ENCODE measurements around the gene SFSWAP. TPM values are rescaled to one million over a fixed set of nuclear protein-coding genes. Genes with fewer than 3 reads are reported as not detected.
"Not testable (repeated sequence)": the region's sequence is repeated elsewhere in the genome, so short reads cannot be mapped to it uniquely, and the experiment has no call there.

The SFSWAP gene
- total RNA-seq, 1 experiment from 2014 or later = 19.6 TPM

DNA sequence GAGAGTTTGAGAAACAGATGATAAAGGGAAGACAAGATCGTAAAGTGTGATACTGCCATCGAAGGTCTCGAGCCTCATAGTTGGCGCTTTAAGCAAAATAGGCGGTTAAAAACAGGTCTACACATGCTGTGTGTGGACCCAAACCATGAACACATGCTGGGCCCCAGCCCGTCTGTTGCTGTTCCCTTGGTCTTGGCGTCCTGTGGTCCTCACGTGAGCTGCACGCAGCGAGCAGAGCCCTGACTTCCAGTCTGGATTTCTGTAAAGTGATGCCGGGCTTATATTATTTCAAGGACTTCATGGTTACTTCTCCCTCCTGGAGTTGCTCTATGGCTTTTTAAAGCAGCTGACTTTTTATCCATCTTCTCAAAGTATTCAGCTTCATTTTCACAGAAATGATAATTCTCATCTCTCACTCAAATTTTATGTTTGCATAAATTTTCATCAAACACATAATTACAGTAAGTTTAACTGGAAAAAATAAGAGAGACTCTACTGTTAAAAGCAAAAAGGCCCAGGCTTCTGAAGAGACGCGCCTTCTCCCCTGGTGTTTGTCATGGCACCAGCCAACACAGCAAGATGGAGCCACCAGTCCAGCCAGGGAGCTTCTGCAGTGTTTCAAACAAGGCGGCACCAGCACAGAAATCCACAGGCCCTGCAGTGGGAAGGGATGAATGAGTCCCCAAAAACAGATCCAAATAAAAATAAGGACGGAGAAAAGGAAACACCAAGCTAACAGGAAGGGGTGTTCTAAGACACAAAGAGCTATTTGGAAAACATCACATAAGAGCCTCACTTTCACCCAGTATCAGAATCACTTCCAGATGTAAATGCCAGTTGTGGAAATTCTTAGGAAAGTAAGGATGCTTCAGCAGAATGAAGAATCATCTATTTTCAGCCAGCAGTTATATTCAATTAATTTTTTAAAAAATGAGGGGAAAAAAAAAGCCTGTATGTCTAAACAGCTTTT is 24.9 kb downstream of the SFSWAP start:
- DNase-seq (ENCODE audit: low read depth) = peak; percentile 17

DNA sequence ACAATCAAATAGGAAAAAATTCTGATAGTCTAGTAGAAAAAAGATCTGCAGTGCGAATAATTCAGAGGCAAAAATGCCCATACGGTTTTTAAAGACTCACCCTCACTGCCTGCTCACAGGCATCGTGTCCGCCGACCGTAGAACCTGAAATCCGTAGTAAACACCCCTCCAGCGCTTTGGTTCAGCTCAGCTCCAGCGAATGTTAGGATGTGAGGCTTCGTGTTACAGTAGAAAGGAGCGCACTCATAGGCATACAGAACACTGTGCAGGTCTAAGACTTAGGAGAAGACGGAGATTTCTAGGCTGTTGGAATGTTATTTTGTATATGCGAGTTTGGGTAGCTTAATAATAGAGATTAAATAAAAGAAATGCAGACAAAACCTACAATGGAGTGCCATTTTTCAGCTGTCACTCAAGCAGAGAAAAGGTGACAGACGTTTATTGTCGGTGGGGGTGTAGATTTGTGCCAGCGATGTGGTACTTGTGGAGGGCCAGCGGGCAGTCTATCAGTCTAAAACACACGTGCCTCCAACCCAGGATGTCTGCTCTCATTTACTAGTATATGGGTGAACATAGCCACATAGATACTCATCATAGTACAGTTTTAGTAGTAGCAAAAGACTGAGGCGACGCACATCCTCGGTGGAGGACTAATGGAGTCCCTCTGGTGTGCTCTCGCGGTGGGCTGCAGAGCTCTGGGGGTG is 25.7 kb downstream of the SFSWAP start:
- DNase-seq (ENCODE audit: low read depth) = peak; percentile 3

DNA sequence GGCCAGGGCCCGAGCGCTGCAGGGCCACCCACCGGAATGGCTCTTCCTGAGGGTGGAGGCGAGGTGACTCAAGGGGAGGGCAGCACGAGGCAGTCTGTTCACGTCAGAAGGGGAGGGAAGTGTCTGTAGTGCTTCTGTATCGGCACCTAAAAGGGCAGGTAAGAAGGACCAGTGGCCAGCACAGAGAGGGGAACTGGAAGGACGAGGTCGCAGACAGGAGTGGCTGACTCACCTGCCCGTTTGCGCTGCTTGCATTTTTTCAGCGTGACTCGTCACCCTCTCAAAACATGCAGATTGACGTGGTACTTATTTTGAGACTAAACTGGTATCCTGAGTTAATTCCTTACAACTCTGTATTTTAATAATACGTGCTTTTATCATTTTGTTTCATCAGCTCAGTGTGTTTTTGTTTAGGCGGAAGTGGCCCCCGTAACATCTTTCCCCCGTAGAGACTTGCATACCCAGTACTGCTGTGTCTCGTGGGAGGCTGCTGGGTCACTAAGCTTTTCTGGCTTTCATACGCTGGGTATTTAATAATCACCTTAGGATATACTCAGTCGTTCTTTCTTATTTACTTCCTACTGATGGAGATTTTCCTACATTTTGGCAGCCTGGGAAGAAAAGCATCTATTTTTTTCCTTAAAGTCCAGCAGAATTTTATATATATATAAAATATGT is 26.4 kb downstream of the SFSWAP start:
- peak; percentile 53 for DNase-seq (ENCODE audit: low read depth)

DNA sequence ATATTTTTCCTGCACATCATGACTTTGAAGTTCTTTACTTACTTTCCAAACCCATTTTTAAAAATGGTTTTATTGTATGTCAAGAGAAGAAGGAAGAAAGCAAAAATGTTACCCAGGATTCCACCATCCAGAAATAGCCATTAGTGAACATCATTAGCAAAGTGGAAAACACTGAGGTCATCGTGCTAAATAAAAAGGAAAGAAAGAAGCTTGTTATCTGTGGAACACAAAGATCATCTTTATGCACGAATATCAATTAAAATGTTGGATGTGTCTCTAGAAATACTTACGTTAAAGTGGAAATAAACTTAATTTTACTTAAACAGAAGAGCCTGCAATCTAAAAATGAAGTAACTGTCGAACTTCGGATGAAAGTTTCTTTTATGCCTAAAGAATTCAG is 27.3 kb downstream of the SFSWAP start:
- DNase-seq (ENCODE audit: low read depth) = peak; percentile 22

DNA sequence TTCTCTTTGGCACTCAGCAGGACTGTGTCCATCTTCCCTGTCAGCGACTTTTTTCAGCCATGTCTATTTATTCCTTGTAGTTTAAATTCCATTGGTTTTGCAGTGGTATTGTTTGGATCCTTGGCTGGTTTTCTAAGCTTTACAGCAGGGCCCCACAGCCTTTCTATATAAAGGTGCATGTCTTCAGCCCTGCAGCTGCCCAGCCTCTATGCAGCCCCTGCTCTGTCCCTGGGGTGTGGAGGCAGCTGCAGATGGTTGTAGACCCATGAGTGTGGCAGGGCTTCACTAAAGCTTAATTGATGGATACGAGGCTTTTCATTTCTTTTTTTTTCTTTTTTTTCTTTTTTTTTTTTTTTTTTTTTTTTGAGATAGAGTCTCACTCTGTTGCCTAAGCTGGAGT is 29.7 kb downstream of the SFSWAP start:
- no peak for DNase-seq (ENCODE audit: low read depth)

DNA sequence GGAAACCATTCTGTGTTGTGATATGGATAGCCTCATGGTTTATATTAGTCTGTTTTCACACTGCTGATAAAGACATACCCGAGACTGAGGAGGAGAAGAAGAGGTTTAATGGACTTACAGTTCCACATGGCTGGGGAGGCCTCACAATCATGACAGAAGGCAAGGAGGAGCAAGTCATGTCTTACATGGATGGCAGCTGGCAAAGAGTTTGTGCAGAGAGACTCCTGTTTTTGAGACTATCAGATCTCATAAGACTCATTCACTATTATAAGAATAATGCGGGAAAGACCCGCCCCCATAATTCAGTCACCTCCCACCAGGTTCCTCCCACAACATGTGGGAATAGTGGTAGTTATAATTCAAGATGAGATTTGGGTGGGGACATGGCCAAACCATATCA is 31.9 kb downstream of the SFSWAP start:
- not testable (repeated sequence) for DNase-seq (ENCODE audit: low read depth)

DNA sequence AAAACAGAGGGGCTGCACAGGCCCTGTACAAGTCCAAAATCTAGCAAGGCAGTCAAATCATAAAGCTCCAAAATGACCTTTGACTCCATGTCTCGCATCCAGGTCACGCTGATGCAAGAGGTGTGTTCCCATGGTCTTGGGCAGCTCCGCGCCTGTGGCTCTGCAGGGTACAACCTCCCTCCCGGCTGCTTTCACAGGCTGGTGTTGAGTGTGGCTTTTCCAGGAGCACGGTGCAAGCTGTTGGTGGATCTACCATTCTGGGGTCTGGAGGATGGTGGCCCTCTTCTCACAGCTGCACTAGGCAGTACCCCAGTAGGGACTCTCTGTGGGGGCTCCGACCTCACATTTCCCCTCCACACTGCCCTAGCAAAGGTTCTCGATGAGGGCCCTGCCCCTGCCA is 32.5 kb downstream of the SFSWAP start:
- not testable (repeated sequence) for DNase-seq (ENCODE audit: low read depth)

DNA sequence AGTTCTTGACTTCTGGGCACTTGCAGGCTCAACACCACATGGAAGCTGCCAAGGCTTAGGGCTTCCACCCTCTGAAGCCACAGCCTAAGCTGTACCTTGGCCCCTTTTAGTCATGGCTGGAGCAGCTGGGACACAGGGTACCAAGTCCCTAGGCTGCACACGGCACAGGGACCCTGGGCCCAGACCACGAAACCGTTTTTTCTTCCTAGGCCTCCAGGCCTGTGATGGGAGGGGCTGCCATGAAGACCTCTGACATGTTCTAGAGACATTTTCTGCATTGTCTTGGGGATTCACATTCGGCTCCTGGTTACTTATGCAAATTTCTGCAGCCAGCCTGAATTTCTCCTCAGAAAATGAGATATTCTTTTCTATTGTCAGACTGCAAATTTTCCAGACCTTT is 33.0 kb downstream of the SFSWAP start:
- DNase-seq (ENCODE audit: low read depth) = not testable (repeated sequence)

DNA sequence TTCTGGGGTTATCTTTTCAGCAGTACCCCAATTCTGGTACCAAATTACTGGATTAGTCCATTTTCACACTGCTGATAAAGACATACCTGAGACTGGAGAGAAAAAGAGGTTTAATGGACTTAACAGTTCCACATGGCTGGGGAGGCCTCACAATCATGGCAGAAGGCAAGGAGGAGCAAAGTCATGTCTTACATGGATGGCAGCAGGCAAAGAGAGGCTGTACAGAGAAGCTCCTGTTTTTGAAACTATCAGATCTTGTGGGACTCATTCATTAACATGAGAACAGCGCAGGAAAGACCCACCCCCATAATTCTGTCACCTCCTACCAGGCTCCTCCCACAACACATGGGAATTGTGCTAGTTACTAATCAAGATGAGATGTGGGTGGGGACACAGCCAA is 33.8 kb downstream of the SFSWAP start:
- DNase-seq (ENCODE audit: low read depth) = not testable (repeated sequence)

DNA sequence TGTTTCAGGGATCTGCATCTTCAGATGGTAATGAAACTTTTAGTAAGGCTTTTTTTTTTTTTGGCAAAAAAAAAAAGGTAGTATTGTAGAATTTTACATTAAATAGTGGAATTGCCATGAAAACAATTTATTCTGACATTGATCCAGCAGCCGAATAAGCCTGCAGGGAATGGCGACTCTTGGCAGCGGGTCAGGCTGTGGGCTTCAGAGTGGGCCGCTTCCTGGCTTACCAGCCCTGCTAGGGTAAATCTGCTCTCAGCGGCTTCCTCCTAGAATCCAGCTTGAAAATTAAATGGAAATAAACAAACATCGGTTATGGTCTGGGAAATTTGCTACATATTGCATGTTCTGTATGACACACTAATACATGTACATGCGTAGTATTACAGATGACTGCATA is 34.8 kb downstream of the SFSWAP start:
- no peak for DNase-seq (ENCODE audit: low read depth)

DNA sequence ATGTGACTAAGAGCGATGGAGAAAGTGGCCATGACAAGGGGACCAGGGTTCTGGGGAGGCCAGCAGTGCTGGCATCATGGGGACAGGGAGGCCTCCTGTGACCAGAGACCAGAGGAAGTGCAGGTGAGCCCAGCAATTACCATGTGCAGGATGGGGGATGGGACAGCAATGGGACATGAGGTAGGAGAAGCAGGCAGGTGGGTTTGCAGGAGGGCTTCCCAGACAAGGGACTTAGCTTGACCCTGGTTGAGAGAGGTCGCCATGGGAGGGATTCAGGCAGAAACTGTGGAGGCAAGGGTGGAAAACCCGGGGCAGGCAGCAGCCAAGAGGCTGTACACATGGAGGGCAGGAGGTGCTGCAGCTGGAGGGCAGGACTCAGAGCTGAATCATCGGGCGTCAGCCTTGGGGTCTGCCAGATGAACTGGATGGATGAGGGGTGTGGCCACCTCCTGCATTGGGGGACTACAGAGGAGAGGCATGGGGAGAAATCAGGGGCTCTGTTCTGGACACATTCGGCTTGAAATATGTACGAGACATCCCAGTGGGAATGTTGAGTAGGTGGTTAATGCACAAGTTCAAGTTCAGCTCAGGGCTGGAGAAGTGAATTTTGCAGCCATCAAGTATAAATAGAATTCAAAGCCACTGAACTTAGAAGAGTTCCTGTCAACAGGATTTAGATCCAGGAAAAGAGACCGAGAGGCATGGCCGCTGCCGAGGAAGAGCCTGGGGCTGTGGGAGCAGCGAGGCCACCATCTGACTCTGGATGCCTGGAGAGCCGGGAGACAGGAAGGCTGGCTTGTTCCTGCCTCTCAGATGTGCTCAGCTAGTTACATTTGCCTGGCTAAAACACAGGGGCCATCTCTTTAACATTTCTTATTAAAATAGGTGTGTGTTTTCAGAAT is 36.6 kb downstream of the SFSWAP start:
- DNase-seq (ENCODE audit: low read depth) = peak; percentile 46

DNA sequence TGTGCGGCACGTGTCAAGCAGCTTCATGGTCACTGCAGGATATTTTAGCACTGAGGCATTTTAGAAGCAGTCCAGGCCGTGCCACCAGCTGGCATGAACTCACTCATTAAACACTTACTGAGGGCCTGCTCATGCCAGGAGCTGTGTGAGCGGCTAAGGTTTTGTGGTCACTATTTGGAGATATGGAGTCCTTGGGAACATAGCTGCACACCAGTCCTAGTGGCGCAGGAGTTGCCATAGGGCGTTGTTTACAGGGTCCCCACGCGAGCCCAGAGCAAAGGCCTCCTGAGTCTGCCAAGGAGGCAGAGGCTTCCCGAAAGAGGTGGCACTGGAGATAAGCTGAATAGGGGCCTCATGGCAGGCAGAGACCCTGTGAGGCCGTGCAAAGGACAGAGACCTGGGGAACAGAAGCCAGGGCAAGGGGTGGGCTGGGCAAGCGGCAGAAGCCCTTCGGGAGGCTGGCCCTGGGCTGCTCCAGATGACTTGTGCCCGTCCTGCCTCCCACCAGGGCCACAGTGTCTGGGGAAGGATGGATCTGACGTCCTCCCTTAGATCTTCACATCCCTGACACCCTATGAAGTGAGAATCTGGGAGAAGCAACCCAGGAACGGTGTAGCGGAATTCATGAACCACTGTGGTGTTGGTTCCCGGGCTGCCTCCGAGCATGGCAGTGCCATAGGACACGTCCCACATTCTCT is 38.9 kb downstream of the SFSWAP start:
- DNase-seq (ENCODE audit: low read depth) = no peak

DNA sequence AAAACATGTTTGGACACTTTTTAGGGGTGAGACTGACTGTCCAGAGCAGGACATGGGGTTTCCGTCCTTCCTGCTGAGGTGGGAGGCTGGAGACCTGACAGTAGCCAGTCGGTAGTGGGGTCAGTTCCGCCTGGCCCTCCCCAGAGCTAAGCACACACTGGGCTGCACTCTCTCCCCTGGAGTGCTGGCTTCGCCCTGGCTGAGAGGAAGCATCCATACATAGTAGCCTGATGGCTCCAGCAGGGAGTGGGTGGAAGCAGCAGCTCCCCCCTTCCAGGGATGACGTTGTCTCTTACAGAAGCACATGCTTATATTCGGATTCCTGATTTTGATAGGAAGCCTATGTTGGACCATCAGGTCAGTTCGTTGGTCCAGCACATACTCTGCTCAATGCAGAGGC is 40.4 kb downstream of the SFSWAP start:
- no peak for DNase-seq (ENCODE audit: low read depth)

DNA sequence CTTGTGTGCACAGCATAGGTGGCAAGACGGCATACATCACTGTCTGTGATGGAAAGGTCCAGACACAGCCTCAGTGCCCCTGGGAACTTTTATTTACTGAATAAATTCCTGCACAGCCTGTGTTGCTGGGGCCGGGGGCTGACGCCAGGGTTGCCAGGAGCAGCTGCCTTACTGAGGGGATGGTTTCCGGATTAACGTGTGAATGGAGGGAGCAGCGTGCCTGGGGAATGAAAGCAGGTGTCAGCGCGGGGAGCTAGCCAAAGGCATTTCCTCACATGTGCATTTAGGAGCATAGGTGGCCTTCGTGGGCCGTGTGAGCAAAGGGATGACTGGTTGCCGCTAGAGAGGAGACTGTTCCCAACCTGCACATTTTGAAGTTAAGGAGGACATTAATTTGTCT is 41.6 kb downstream of the SFSWAP start:
- DNase-seq (ENCODE audit: low read depth) = no peak

DNA sequence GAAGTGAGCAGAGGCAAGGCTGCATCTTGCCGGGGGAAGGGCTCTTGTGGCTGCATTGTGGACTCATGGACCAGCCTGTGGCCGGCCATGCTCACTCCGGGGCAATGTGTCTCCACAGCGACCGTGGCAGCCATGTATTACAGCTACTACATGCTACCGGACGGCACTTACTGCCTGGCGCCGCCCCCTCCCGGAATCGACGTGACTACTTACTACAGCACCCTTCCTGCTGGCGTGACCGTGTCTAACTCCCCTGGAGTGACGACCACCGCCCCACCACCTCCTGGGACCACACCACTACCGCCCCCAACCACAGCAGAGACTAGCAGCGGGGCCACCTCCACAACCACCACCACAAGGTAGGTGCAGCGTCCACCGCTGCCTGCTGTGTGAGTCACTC is 42.1 kb downstream of the SFSWAP start:
- no peak for DNase-seq (ENCODE audit: low read depth)

DNA sequence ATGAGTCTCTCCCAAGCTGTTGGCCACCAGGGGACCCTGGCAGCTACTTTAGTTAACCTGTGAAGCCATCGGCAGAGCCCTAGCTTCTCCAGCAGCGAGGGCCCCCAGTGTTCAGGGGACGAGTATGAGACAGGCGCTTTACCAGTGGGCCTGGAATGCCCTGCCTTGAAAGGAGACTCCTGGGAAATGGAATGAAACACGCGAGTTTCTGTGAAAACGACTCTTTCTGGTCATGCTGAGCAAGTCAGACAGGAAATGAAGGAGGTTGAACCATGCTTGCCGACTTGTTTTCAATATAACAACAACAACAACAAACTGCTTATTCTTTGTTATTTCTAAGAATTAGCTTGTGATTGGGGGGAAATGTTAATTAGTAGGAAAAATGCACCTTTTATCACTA is 42.9 kb downstream of the SFSWAP start:
- no peak for DNase-seq (ENCODE audit: low read depth)

DNA sequence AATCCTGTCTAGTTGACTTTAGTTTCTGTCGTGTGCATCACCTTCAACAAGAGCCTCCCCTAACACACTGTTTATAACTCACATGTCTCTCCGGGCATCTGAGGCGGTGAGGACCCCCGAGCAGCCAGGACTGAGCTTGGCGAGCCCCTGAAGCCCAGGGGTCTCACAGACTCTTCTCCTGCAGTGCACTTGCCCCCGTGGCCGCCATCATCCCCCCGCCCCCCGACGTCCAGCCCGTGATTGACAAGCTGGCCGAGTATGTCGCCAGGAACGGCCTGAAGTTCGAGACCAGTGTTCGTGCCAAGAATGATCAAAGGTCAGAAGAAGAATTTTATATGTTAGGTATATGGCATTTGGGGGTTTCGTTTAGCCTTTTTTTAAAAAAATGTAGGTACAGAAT is 43.3 kb downstream of the SFSWAP start:
- DNase-seq (ENCODE audit: low read depth) = no peak

DNA sequence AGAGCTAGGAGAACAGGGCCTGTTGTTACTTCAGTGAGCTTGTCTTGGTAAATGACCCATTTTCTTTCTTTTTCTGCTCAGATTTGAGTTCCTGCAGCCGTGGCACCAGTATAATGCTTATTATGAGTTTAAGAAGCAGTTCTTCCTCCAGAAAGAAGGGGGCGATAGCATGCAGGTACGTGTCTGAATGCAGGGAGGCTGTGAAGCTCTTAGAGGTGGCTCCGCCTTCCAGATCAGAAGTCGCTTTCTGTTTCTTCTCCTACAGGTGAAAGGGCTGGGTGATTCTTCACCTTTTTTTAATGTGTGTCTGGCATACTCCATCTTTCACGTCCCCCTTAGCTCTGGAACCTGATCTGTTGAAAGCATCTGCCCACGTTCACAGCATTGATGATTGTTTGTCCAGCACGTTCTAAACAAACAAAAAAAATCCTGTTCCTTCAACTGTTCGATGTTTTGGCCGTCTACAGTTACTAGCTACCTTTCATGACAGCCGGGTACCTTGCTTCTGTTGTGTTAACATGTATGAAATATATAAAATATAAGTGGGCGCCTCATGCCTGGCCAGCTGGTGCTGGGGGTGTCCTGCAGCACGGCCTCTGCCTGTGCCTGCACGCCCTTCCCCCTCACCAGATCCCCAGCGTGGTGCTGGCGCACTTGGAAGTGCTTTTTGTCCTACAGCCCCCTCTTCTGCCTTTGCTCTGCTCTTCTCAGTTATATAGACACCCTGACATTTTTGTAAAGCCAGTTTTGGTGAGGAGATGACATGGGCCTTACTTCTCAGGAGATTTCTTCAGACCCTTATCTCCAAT is 44.6 kb downstream of the SFSWAP start:
- DNase-seq (ENCODE audit: low read depth) = no peak

DNA sequence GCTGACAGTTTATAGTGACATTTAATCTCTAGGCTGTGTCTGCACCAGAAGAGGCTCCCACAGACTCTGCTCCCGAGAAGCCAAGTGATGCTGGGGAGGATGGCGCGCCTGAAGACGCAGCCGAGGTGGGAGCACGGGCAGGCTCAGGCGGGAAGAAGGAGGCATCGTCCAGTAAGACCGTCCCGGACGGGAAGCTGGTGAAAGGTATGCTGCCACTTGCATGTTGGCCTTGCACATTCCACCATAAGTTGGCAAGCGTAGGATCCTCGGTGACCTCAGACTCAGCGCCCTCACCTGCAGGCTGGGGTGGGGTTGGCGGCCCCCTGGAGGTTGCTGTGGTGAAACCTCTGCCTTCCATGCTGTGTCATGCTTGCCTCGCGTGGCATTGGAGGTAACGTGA is 45.6 kb downstream of the SFSWAP start:
- DNase-seq (ENCODE audit: low read depth) = no peak

DNA sequence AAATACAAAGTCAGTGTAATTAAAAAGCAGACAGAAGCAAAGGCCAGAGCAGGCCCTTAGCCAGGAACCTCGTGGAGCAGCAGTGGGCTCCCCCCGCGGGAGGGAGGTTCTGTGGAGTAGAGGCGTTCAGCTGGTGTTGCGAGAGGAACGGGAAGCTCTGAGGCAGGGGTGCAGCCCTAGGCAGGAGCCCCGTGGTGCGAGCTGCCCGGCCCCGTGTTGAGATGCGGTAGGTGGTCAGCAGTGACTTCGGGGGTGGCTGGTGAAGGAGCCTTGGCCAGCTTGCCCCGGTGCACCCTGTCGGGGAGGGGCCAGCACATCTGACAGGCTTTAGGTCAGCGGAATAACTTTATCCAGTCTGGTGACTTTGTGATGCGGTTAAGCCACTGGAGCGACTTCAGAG is 46.2 kb downstream of the SFSWAP start:
- no peak for DNase-seq (ENCODE audit: low read depth)

Measured in RPMI7951 (cell line).